ENCODE measurements around the gene SLC28A1.
A peak's percentile ranks its signal among the peaks of the same experiment; 100 is the strongest.

The SLC28A1 gene

GRCh38 chr15:84883916-84884781 lies at the start of gene SLC28A1:
Gene SLC28A1, plus strand, starts transcription at chr15:84884662. Its CDS starts 3,099 bp downstream, at chr15:84887761.
- no peak for DNase-seq (ENCODE audit: low read depth)

- no peak for DNase-seq (ENCODE audit: low read depth)
Observed at GRCh38 chr15:84834969-84835368, 49.5 kb upstream of the SLC28A1 start.

- no peak for DNase-seq (ENCODE audit: low read depth)
Observed at GRCh38 chr15:84835661-84836337, 48.7 kb upstream of the SLC28A1 start.

- DNase-seq (ENCODE audit: low read depth): no peak
Observed at GRCh38 chr15:84836844-84837243, 47.6 kb upstream of the SLC28A1 start.

GRCh38 chr15:84839714-84840113 lies 44.7 kb upstream of the SLC28A1 start:
- no peak for DNase-seq (ENCODE audit: low read depth)

GRCh38 chr15:84840255-84840654 lies 44.2 kb upstream of the SLC28A1 start:
- no peak for DNase-seq (ENCODE audit: low read depth)

- DNase-seq (ENCODE audit: low read depth): no peak
Observed at GRCh38 chr15:84840741-84841429, 43.6 kb upstream of the SLC28A1 start.

- no peak for DNase-seq (ENCODE audit: low read depth)
Observed at GRCh38 chr15:84842781-84843180, 41.7 kb upstream of the SLC28A1 start.

GRCh38 chr15:84844964-84845363 lies 39.5 kb upstream of the SLC28A1 start:
- DNase-seq (ENCODE audit: low read depth): no peak

- peak; percentile 11 for DNase-seq (ENCODE audit: low read depth)
Observed at GRCh38 chr15:84845631-84846030, 38.8 kb upstream of the SLC28A1 start.

GRCh38 chr15:84846269-84846668 lies 38.2 kb upstream of the SLC28A1 start:
- no peak for DNase-seq (ENCODE audit: low read depth)

GRCh38 chr15:84847382-84847781 lies 37.1 kb upstream of the SLC28A1 start:
- DNase-seq (ENCODE audit: low read depth): no peak

GRCh38 chr15:84852212-84852611 lies 32.2 kb upstream of the SLC28A1 start:
- DNase-seq (ENCODE audit: low read depth): no peak

- DNase-seq (ENCODE audit: low read depth): no peak
Observed at GRCh38 chr15:84855136-84855535, 29.3 kb upstream of the SLC28A1 start.

GRCh38 chr15:84855765-84856164 lies 28.7 kb upstream of the SLC28A1 start:
- no peak for DNase-seq (ENCODE audit: low read depth)

GRCh38 chr15:84856731-84857417 lies 27.6 kb upstream of the SLC28A1 start:
- no peak for DNase-seq (ENCODE audit: low read depth)

GRCh38 chr15:84857418-84858004 lies 27.0 kb upstream of the SLC28A1 start:
- DNase-seq (ENCODE audit: low read depth): no peak

- DNase-seq (ENCODE audit: low read depth): no peak
Observed at GRCh38 chr15:84858231-84858630, 26.2 kb upstream of the SLC28A1 start.

GRCh38 chr15:84859144-84859543 lies 25.3 kb upstream of the SLC28A1 start:
- DNase-seq (ENCODE audit: low read depth): no peak

GRCh38 chr15:84859651-84860050 lies 24.8 kb upstream of the SLC28A1 start:
- DNase-seq (ENCODE audit: low read depth): no peak

GRCh38 chr15:84861781-84862180 lies 22.7 kb upstream of the SLC28A1 start:
- DNase-seq (ENCODE audit: low read depth): no peak
